IMR-90 (cell line): ENCODE results near the gene SLC29A2. TPM values are rescaled to one million over a fixed set of nuclear protein-coding genes. Genes with fewer than 3 reads are reported as not detected.
A peak's percentile ranks its signal among the peaks of the same experiment; 100 is the strongest.

Source experiments
- ATAC-seq: fragments of 200-7000 bp; cut with Tn5 transposase; 2 replicates; pipeline ENCODE4 v1.9.1; 2020; ENCODE audit warnings: low read depth, mild to moderate bottlenecking, moderate library complexity
- BruUV-seq: library from RNA; stranded (reverse); fragments of 400-500 nt; replicated peaks from 2 replicates; lab custom pipeline; 2021; lab: Mats Ljungman, UMichigan
- CTCF ChIA-PET: fragments of 300-600 bp; formaldehyde crosslinking; extraction: SDS; loops from one replicate; lab custom pipeline; 2021; ENCODE audit warnings: antibody characterized with exemption; lab: Yijun Ruan, JAX
- POLR2A ChIA-PET: fragments of 300-600 bp; sonication (Branson Sonifier 250); formaldehyde crosslinking; loops from one replicate; lab custom pipeline; 2022; ENCODE audit warnings: antibody characterized with exemption; ENCODE audit not compliant: unreplicated experiment; lab: Charles Lee
- DNase-seq: peaks from one replicate; pipeline ENCODE4 v3.0.0; 2013
- H2AFZ ChIP-seq: replicated peaks from 2 replicates; pipeline ENCODE3; 2013; ENCODE audit warnings: low read length, mild to moderate bottlenecking; ENCODE audit not compliant: poor library complexity
- H2AK5ac ChIP-seq: 2 replicates; pipeline ENCODE4 v1.6.1; 2013; ENCODE audit warnings: low read depth, low read length, inconsistent platforms
- H2AK9ac ChIP-seq: replicated peaks from 2 replicates; pipeline ENCODE3; 2013; ENCODE audit warnings: mild to moderate bottlenecking, low read depth, low read length, moderate library complexity; ENCODE audit not compliant: poor library complexity
- H2BK120ac ChIP-seq: 2 replicates; pipeline ENCODE4 v1.6.1; 2013; ENCODE audit warnings: low read depth, low read length, inconsistent platforms
- H2BK15ac ChIP-seq: 3 replicates; pipeline ENCODE4 v1.6.1; 2013; ENCODE audit warnings: low read depth, low read length, inconsistent platforms
- H2BK20ac ChIP-seq: 2 replicates; pipeline ENCODE4 v1.6.1; 2013; ENCODE audit warnings: low read depth, mild to moderate bottlenecking, inconsistent platforms, low read length, moderate library complexity
- H2BK5ac ChIP-seq: 2 replicates; pipeline ENCODE4 v1.6.1; 2013; ENCODE audit warnings: mild to moderate bottlenecking, low read depth, low read length, inconsistent platforms; ENCODE audit not compliant: poor library complexity, severe bottlenecking
- H3K14ac ChIP-seq: replicated peaks from 2 replicates; pipeline ENCODE4 v1.6.1; 2013; ENCODE audit warnings: low read depth, low read length, inconsistent platforms
- H3K18ac ChIP-seq: 2 replicates; pipeline ENCODE4 v1.6.1; 2013; ENCODE audit warnings: low read depth, low read length, control low read depth
- H3K23ac ChIP-seq: 2 replicates; pipeline ENCODE4 v1.6.1; 2013; ENCODE audit warnings: low read depth, low read length, inconsistent platforms
- H3K27ac ChIP-seq: 2 replicates; pipeline ENCODE4 v1.5.1; 2013; ENCODE audit warnings: mild to moderate bottlenecking, control low read depth, low read length; ENCODE audit not compliant: insufficient read depth
- H3K27me3 ChIP-seq: 2 replicates; pipeline ENCODE4 v1.6.1; 2013; ENCODE audit warnings: low read length; ENCODE audit not compliant: control insufficient read depth, insufficient read depth
- H3K36me3 ChIP-seq: 2 replicates; pipeline ENCODE4 v1.6.1; 2013; ENCODE audit warnings: low read length, mixed read lengths; ENCODE audit not compliant: control insufficient read depth, insufficient read depth
- H3K4ac ChIP-seq: 2 replicates; pipeline ENCODE4 v1.6.1; 2013; ENCODE audit warnings: low read depth, low read length, inconsistent platforms
- H3K4me1 ChIP-seq: 2 replicates; pipeline ENCODE4 v1.6.1; 2013; ENCODE audit warnings: low read length, mixed read lengths; ENCODE audit not compliant: control insufficient read depth, insufficient read depth
- H3K4me2 ChIP-seq: 2 replicates; pipeline ENCODE4 v1.6.1; 2013; ENCODE audit warnings: low read depth, mild to moderate bottlenecking, control low read depth, low read length, moderate library complexity
- H3K4me3 ChIP-seq: 2 replicates; pipeline ENCODE4 v1.5.1; 2013; ENCODE audit warnings: low read depth, mild to moderate bottlenecking, control low read depth, low read length, moderate library complexity; ENCODE audit not compliant: insufficient read depth
- H3K56ac ChIP-seq: 2 replicates; pipeline ENCODE4 v1.6.1; 2013; ENCODE audit warnings: low read length, inconsistent platforms; ENCODE audit not compliant: insufficient read depth; ENCODE audit errors: extremely low read depth
- H3K79me1 ChIP-seq, 2 experiments: 2 replicates each; pipeline ENCODE4 v1.6.1; 2013; ENCODE audit warnings: low read length in 2 of 2, inconsistent platforms in 1 of 2, low read depth in 1 of 2
- H3K9ac ChIP-seq: 2 replicates; pipeline ENCODE4 v1.6.1; 2013; ENCODE audit warnings: low read depth, low read length, control low read depth
- H3K9me1 ChIP-seq: 2 replicates; pipeline ENCODE4 v1.6.1; 2013; ENCODE audit warnings: low read length, inconsistent platforms; ENCODE audit not compliant: insufficient read depth
- H3K9me3 ChIP-seq: 2 replicates; pipeline ENCODE4 v1.6.1; 2013; ENCODE audit warnings: low read length; ENCODE audit not compliant: control insufficient read depth, insufficient read depth
- H4K20me1 ChIP-seq: 2 replicates; pipeline ENCODE4 v1.6.1; 2013; ENCODE audit warnings: low read length, inconsistent platforms; ENCODE audit not compliant: insufficient read depth
- H4K5ac ChIP-seq: 2 replicates; pipeline ENCODE4 v1.6.1; 2013; ENCODE audit warnings: mild to moderate bottlenecking, low read depth, low read length, control low read depth
- H4K8ac ChIP-seq, 2 experiments: 2 replicates each; pipeline ENCODE4 v1.6.1; 2013; ENCODE audit warnings: low read depth in 2 of 2, low read length in 2 of 2, control low read depth in 1 of 2, inconsistent platforms in 1 of 2
- H4K91ac ChIP-seq: 2 replicates; pipeline ENCODE4 v1.6.1; 2013; ENCODE audit warnings: low read depth, low read length, inconsistent platforms; ENCODE audit not compliant: insufficient read depth
- CEBPB ChIP-seq: IDR thresholded peaks from 2 replicates; pipeline ENCODE4 v1.6.1; 2012; ENCODE audit warnings: low read depth, low read length, improper control_type of control experiment
- FOS ChIP-seq: fragments of 150-350 bp; IDR thresholded peaks from 2 replicates; pipeline ENCODE4 v1.6.1; 2016; ENCODE audit warnings: low read depth, low read length
- MAZ ChIP-seq: IDR thresholded peaks from 2 replicates; pipeline ENCODE4 v1.6.1; 2012; ENCODE audit warnings: low read depth, mild to moderate bottlenecking, low read length, improper control_type of control experiment, moderate library complexity, borderline replicate concordance
- WGBS, 2 experiments: methylation state at CpG; one replicate each; pipeline versions ENCODE4 v1.1.5 to v1.1.7; 2013; ENCODE audit warnings: missing lambda C conversion rate in 2 of 2; ENCODE audit not compliant: insufficient read length in 1 of 2; ENCODE audit errors: extremely low coverage in 2 of 2; 5-methylcytosine and 5-hydroxymethylcytosine counted together
- dilution Hi-C: fragments of 300-500 bp; cut with HindIII; formaldehyde crosslinking; loops from one replicate; pipeline ENCODE4 v1.14.3; 2018; ENCODE audit warnings: low sequenced_read_pairs; ENCODE audit not compliant: unreplicated experiment
- in situ Hi-C: fragments of 300-500 bp; cut with MboI; formaldehyde crosslinking; loops from 3 replicates; pipeline ENCODE4 v1.14.3; 2019; ENCODE audit warnings: low sequenced_read_pairs, inconsistent platforms, mixed read lengths
- intact Hi-C: fragments of 100-400 bp; cut with micrococcal nuclease; formaldehyde crosslinking; loops from 2 replicates; pipeline ENCODE4 v1.10.0; 2022
- polyA plus RNA-seq, 3 experiments: library from polyadenylated mRNA; depleted of rRNA; stranded (reverse); fragments of >200 nt; gene quantifications; 2 replicates each; pipeline ENCODE4 v1.2.3, GENCODE V29; 2012; ENCODE audit warnings: low replicate concordance in 1 of 3
- total RNA-seq: library from RNA; depleted of rRNA; stranded (reverse); fragments of >200 nt; gene quantifications from 2 replicates; pipeline ENCODE4 v1.2.3, GENCODE V29; 2012

SLC29A2 gene
- total and polyA plus RNA-seq, 2 of the 4 experiments (the other 2 are of a cell fraction): under 0.01 to 1.2 TPM

- Histone ChIP-seq H2BK20ac (peak overlapping the region; percentile 93), H3K4ac (peak overlapping the region; percentile 100), H4K20me1 (peaks cover 32% of the 10 kb centered on the region), H2AK5ac (peak overlapping the region; percentile 100), H3K27me3 (no peaks in the 10 kb centered on the region), H3K23ac (peak overlapping the region; percentile 93), H3K4me3 (no peak overlapping the region), H2BK15ac (peak overlapping the region; percentile 17; the same call in 2 of the 3 replicates), H2BK5ac (peak overlapping the region; percentile 100), H3K9ac (peak overlapping the region; percentile 0; the same call in 1 of the 2 replicates), H3K56ac (peak overlapping the region; percentile 98; the same call in 1 of the 2 replicates), H4K91ac (peak overlapping the region; percentile 99), H3K9me3 (no peaks in the 10 kb centered on the region), H3K4me1 (peaks cover 32% of the 10 kb centered on the region), H4K8ac (peak overlapping the region; percentile 85 to 99; a peak in 3 of 4 replicates), H3K18ac (peak overlapping the region; percentile 64), H3K79me1 (peaks cover 0 to 41% of the 10 kb centered on the region in 2 experiments; a peak in 2 of 4 replicates), H2BK120ac (peak overlapping the region; percentile 100), H2AK9ac (peak overlapping the region; percentile 47), H3K9me1 (peaks cover 11% of the 10 kb centered on the region), H4K5ac (peak overlapping the region; percentile 75), H3K27ac (peak overlapping the region; percentile 100), H3K14ac (peak overlapping the region; percentile 86), H2AFZ (peak overlapping the region; percentile 89), H3K4me2 (0 out of 2 replicates have a peak overlapping the region, but pooled peaks have one; percentile 7), H3K36me3 (no peaks in the 10 kb centered on the region)
- in situ Hi-C loops (no loop called here), dilution Hi-C loops (no loop called here), intact Hi-C loops (no loop called here)
- TF ChIP-seq FOS: no peak
- TF ChIP-seq CEBPB: no peak
- 0 out of 2 replicates have a peak, but pooled peaks have one; percentile 1 for TF ChIP-seq MAZ
- CTCF ChIA-PET: interaction anchor here (1.2 kb wide), 1 partner anchor 70 kb away, joined by 3 read pairs; no protein-coding TSS in a partner anchor
- no CpG with 5 or more reads among the region's 3 CpGs for WGBS, 2 experiments
- POLR2A ChIA-PET: interaction anchor here (0.6 to 1.1 kb wide), 3 partner anchors 8 to 51 kb away, joined by 3 to 7 read pairs (median 4); partner anchors contain the start of gene YIF1A
- ATAC-seq (no peak), DNase-seq (no peak)
- BruUV-seq: no TSS peak
These were observed 53.0 kb downstream of the SLC29A2 start for GRCh38 chr11:66318600-66318970.
